Left ventricle myocardium inferior (tissue), 1 donor: ENCODE data around the gene PLEKHN1. TPM values are rescaled to one million over a fixed set of nuclear protein-coding genes. Genes with fewer than 3 reads are reported as not detected.

Experiments
- DNase-seq: peaks from one replicate; pipeline ENCODE4 v3.0.0-alpha.2; 2020
- H3K27ac ChIP-seq: fragments of 200-600 bp; replicated peaks from 2 replicates; pipeline ENCODE4 v1.8.0; 2021
- H3K27me3 ChIP-seq: fragments of 200-600 bp; 2 replicates; pipeline ENCODE4 v1.8.0; 2021; ENCODE audit warnings: low read depth
- H3K36me3 ChIP-seq: fragments of 200-600 bp; 2 replicates; pipeline ENCODE4 v1.8.0; 2021
- H3K4me1 ChIP-seq: fragments of 200-600 bp; 2 replicates; pipeline ENCODE4 v1.8.0; 2021
- H3K4me3 ChIP-seq: fragments of 200-600 bp; 2 replicates; pipeline ENCODE4 v1.8.0; 2021; ENCODE audit warnings: mild to moderate bottlenecking, moderate library complexity
- H3K9me3 ChIP-seq: fragments of 200-600 bp; replicated peaks from 2 replicates; pipeline ENCODE4 v1.8.0; 2021
- CTCF ChIP-seq: fragments of 200-600 bp; IDR thresholded peaks from 2 replicates; pipeline ENCODE4 v1.8.0; 2021; ENCODE audit warnings: antibody characterized with exemption, mild to moderate bottlenecking, borderline replicate concordance
- intact Hi-C: fragments of 100-400 bp; cut with micrococcal nuclease; formaldehyde crosslinking; loops from one replicate; pipeline ENCODE4 v1.11.0; 2022
- long read RNA-seq: library from polyadenylated mRNA; unstranded; transcript quantifications from one replicate; pipeline ENCODE4 v2.0.0, GENCODE V29; 2021
- total RNA-seq: library from RNA; stranded (reverse); fragmentation: NEBNext Ultra II Directional; extraction: Animal tissue kit (Norgen Biotek cat#: 25700); gene quantifications from one replicate; pipeline ENCODE4 v1.2.1, GENCODE V29; 2021
- donor health status: DM: no; HTN: yes; CAD: no; lungs with severe emphysema.

Gene PLEKHN1
- not detected for total RNA-seq
- long read RNA-seq, result 0 reads

GRCh38 chr1:966135-966703 lies at the start of gene PLEKHN1:
Gene PLEKHN1 (plus strand): TSS chr1:966482. CDS start chr1:966532, 50 bp downstream.
- H3K27me3 ChIP-seq, result peaks cover 40% of the 10 kb centered on the region
- no peak for TF ChIP-seq CTCF
- H3K27ac ChIP-seq, result no peak within 1 kb of the TSS

GRCh38 chr1:917076-917459 lies 49.2 kb upstream of the PLEKHN1 start:
- Histone ChIP-seq H3K4me3 (no peak overlapping the region), H3K36me3 (no peaks in the 10 kb centered on the region), H3K4me1 (peaks cover 27% of the 10 kb centered on the region), H3K9me3 (no peaks in the 10 kb centered on the region), H3K27ac (no peak overlapping the region), H3K27me3 (peaks cover 100% of the 10 kb centered on the region)
- DNase-seq, result peak; percentile 13
- intact Hi-C loops, result no loop called here
- no peak for TF ChIP-seq CTCF

More at GRCh38 chr1:966135-966703, at the start of gene PLEKHN1:
- Histone ChIP-seq H3K4me3 (peak within 1 kb of the TSS; percentile 76), H3K9me3 (no peaks in the 10 kb centered on the region), H3K4me1 (peaks cover 24% of the 10 kb centered on the region), H3K36me3 (peaks cover 7% of the 10 kb centered on the region)
- intact Hi-C loops, result no loop called here
- DNase-seq, result no peak

GRCh38 chr1:917466-918091 lies 48.7 kb upstream of the PLEKHN1 start:
- DNase-seq, result no peak
- intact Hi-C loops, result no loop called here
- H3K36me3 ChIP-seq, result no peaks in the 10 kb centered on the region
- peaks cover 100% of the 10 kb centered on the region for H3K27me3 ChIP-seq
- no peak for TF ChIP-seq CTCF
- H3K27ac ChIP-seq, result no peak overlapping the region
- H3K9me3 ChIP-seq, result no peaks in the 10 kb centered on the region
- no peak overlapping the region for H3K4me3 ChIP-seq
- H3K4me1 ChIP-seq, result peaks cover 27% of the 10 kb centered on the region

DNA sequence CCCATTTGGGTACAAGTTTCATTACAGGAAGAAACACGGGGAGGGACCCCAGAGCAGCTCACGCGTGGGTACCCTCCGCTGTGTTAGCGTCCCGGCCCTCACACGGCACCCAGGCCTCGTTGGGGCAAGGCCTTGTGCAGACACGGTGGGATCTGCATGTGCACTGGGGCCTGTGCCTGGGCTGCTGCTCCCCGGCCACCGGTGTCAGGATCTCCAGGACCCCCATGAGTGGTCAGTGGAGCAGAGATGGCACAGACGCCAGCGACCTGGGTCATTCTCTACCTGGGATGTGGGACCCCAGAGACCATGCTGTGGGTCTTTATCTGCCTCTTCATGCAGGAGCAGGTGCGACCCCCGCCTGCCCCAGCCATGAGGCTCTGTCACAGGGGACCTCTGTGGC lies 47.9 kb upstream of the PLEKHN1 start:
- Histone ChIP-seq H3K4me3 (no peak overlapping the region), H3K27ac (no peak overlapping the region), H3K4me1 (peaks cover 35% of the 10 kb centered on the region), H3K36me3 (no peaks in the 10 kb centered on the region), H3K27me3 (peaks cover 100% of the 10 kb centered on the region), H3K9me3 (no peaks in the 10 kb centered on the region)
- TF ChIP-seq CTCF, result no peak
- intact Hi-C loops, result no loop called here
- DNase-seq, result no peak

DNA sequence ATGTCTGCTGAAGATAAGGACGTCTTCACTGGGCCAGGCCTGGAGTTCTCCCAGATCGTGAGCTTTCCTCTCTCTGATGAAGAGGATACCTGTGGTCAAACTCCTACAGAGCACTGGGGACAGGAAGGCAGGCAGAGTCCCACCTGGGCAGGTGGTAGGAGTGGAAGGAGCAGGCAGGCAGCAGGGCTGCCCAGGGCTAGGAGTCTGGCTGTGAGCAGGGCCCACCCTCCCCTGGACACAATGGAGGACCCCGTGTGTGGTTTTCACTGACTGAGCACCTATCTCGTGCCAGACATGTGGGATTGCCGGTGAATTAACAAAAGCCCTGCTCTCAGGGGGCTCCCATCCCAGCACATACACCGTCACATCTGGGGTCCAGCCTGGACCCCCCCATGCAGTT lies 47.4 kb upstream of the PLEKHN1 start:
- Histone ChIP-seq H3K27ac (no peak overlapping the region), H3K4me3 (no peak overlapping the region), H3K4me1 (peaks cover 38% of the 10 kb centered on the region), H3K27me3 (peaks cover 100% of the 10 kb centered on the region), H3K36me3 (no peaks in the 10 kb centered on the region), H3K9me3 (no peaks in the 10 kb centered on the region)
- no peak for TF ChIP-seq CTCF
- intact Hi-C loops, result no loop called here
- DNase-seq, result no peak
